Uterus (tissue), 2 donors: ENCODE data around the gene SSBP3.

Experiments
- CTCF ChIP-seq, 4 experiments: fragments of 200-600 bp in 2 of 4; fragments of 450-650 bp in 2 of 4; sonication (generic) in 2 of 4; IDR thresholded peaks; one replicate each; pipeline ENCODE4 v1.5.1; 2016 to 2019; ENCODE audit warnings: antibody characterized with exemption in 4 of 4, mild to moderate bottlenecking in 2 of 4, moderate library complexity in 1 of 4
- POLR2A ChIP-seq, 2 donors: fragments of 450-650 bp; IDR thresholded peaks; one replicate each; pipeline ENCODE4 v1.6.1; 2016; ENCODE audit warnings: antibody characterized with exemption in 2 of 2, mild to moderate bottlenecking in 1 of 2, moderate library complexity in 1 of 2

- no peak for TF ChIP-seq CTCF (IDR thresholded peaks at IDR 0.05)
- no peak for TF ChIP-seq POLR2A (IDR thresholded peaks at IDR 0.05)
Observed at GRCh38 chr1:54408147-54409066, 2.2 kb upstream of the SSBP3 start.
